RWPE2 (cell line): ENCODE data around the gene TMBIM1.
A peak's percentile ranks its signal among the peaks of the same experiment; 100 is the strongest.

Experiments
- ATAC-seq: fragments of 200-7000 bp; cut with Tn5 transposase; 3 replicates; pipeline ENCODE4 v1.9.1; 2021; ENCODE audit warnings: low read depth
- DNase-seq: peaks from one replicate; pipeline ENCODE4 v3.0.0-alpha.2; 2020; ENCODE audit warnings: low spot score
- H3K27ac ChIP-seq: fragments of 450-650 bp; 2 replicates; pipeline ENCODE4 v1.5.1; 2017; ENCODE audit warnings: mild to moderate bottlenecking; ENCODE audit not compliant: poor library complexity, severe bottlenecking
- H3K27me3 ChIP-seq: fragments of 250-450 bp; sonication (Bioruptor Pico); 2 replicates; pipeline ENCODE4 v1.5.1; 2021; ENCODE audit warnings: mild to moderate bottlenecking, moderate library complexity; ENCODE audit not compliant: insufficient read depth, poor library complexity, severe bottlenecking
- H3K36me3 ChIP-seq: fragments of 250-450 bp; sonication (Bioruptor Pico); 2 replicates; pipeline ENCODE4 v1.5.1; 2020; ENCODE audit warnings: low read depth, mild to moderate bottlenecking, moderate library complexity
- H3K4me1 ChIP-seq: fragments of 250-450 bp; sonication (Bioruptor Pico); 2 replicates; pipeline ENCODE4 v1.5.1; 2021; ENCODE audit warnings: mild to moderate bottlenecking, moderate library complexity; ENCODE audit not compliant: insufficient read depth, poor library complexity, severe bottlenecking
- H3K4me3 ChIP-seq: fragments of 250-450 bp; sonication (Bioruptor Pico); 2 replicates; pipeline ENCODE4 v1.5.1; 2021; ENCODE audit warnings: mild to moderate bottlenecking, moderate library complexity; ENCODE audit not compliant: severe bottlenecking
- H3K9me3 ChIP-seq: fragments of 250-450 bp; sonication (Bioruptor Pico); 2 replicates; pipeline ENCODE4 v1.5.1; 2021; ENCODE audit warnings: mild to moderate bottlenecking, moderate library complexity; ENCODE audit not compliant: severe bottlenecking
- CTCF ChIP-seq: fragments of 450-650 bp; IDR thresholded peaks from one replicate; pipeline ENCODE4 v1.5.1; 2017; ENCODE audit warnings: mild to moderate bottlenecking, moderate library complexity; ENCODE audit not compliant: poor library complexity, severe bottlenecking

Gene TMBIM1

GRCh38 chr2:218272531-218273212 is 19.6 kb downstream of the TMBIM1 start:
- Histone ChIP-seq H3K4me1 (peaks cover 18% of the 10 kb centered on the region), H3K27me3 (no peaks in the 10 kb centered on the region), H3K9me3 (no peaks in the 10 kb centered on the region), H3K36me3 (peaks cover 68% of the 10 kb centered on the region), H3K4me3 (no peak overlapping the region), H3K27ac (peak overlapping the region; percentile 62)
- ATAC-seq: peak; percentile 73
- peak; percentile 93 for TF ChIP-seq CTCF
- DNase-seq: peak; percentile 93

GRCh38 chr2:218271865-218272530 is 20.3 kb downstream of the TMBIM1 start:
- no peak for DNase-seq
- Histone ChIP-seq H3K9me3 (no peaks in the 10 kb centered on the region), H3K4me3 (peak overlapping the region; percentile 60), H3K27me3 (no peaks in the 10 kb centered on the region), H3K4me1 (peaks cover 18% of the 10 kb centered on the region), H3K36me3 (peaks cover 68% of the 10 kb centered on the region), H3K27ac (peak overlapping the region; percentile 62)
- no peak for ATAC-seq
- no peak for TF ChIP-seq CTCF

GRCh38 chr2:218271487-218271797 is 20.9 kb downstream of the TMBIM1 start:
- Histone ChIP-seq H3K4me3 (peak overlapping the region; percentile 60), H3K27ac (peak overlapping the region; percentile 62), H3K36me3 (peaks cover 64% of the 10 kb centered on the region), H3K4me1 (peaks cover 18% of the 10 kb centered on the region), H3K9me3 (no peaks in the 10 kb centered on the region), H3K27me3 (no peaks in the 10 kb centered on the region)
- ATAC-seq: no peak
- no peak for DNase-seq
- TF ChIP-seq CTCF: no peak

- TF ChIP-seq CTCF: no peak
- H3K9me3 ChIP-seq: no peaks in the 10 kb centered on the region
- peak overlapping the region; percentile 62 for H3K27ac ChIP-seq
- DNase-seq (no peak), ATAC-seq (no peak)
- H3K4me1 ChIP-seq: peaks cover 18% of the 10 kb centered on the region
- H3K27me3 ChIP-seq: no peaks in the 10 kb centered on the region
- peak overlapping the region; percentile 60 for H3K4me3 ChIP-seq
- peaks cover 58% of the 10 kb centered on the region for H3K36me3 ChIP-seq
These were observed 21.4 kb downstream of the TMBIM1 start for GRCh38 chr2:218270721-218271486.
